HG03565 (cell line): ENCODE results near the gene ST7L.
"Not testable (repeated sequence)": the region's sequence is repeated elsewhere in the genome, so short reads cannot be mapped to it uniquely, and the experiment has no call there.

Source experiments
- ATAC-seq: cut with Tn5 transposase; IDR thresholded peaks from one replicate; pipeline ENCODE4 v1.9.1; 2021; ENCODE audit warnings: mild to moderate bottlenecking, moderate library complexity; ENCODE audit not compliant: unreplicated experiment

ST7L gene

GRCh38 chr1:112501810-112502641, 116.9 kb downstream of the ST7L start:
- ATAC-seq, result no peak

DNA sequence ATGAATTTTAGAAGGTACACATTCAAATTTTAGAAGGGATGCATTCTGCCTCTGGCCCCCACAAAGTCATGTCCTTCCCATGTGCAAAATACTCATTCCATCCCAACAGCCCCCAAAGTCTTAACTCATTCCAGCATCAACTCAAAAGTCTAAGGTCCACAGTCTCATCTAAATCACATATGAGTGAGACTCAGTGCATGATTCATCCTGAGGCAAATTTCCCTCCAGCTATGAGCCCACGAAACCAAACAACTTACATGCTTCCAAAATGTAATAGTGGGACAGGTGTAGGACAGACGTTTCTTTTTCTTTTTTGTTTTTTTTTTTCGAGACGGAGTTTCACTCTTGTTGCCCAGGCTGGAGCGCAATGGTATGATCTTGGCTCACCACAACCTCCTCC, 122.7 kb downstream of the ST7L start:
- no peak for ATAC-seq

- ATAC-seq, result no peak
Observed at GRCh38 chr1:112493351-112493750, 125.6 kb downstream of the ST7L start.

DNA sequence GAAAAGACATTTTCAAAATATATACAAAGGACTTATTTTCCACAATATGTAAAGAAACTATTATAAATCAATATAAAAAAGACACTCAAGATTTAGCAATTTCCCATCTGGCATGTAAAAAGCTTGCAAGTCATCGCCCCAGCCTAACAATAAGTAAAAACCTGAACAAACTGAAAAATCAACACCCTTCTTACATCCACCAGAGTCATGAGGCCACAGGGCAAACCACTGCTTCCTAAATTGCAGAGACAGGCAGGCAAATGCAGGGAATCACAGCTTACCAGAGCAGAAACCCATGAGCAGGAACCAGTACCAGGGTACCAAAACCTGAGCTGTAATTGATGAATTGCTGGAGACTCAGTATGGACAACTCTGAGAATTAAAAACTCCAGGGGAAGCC, 126.9 kb downstream of the ST7L start:
- ATAC-seq, result no peak

GRCh38 chr1:112488141-112488540, 130.8 kb downstream of the ST7L start:
- no peak for ATAC-seq

DNA sequence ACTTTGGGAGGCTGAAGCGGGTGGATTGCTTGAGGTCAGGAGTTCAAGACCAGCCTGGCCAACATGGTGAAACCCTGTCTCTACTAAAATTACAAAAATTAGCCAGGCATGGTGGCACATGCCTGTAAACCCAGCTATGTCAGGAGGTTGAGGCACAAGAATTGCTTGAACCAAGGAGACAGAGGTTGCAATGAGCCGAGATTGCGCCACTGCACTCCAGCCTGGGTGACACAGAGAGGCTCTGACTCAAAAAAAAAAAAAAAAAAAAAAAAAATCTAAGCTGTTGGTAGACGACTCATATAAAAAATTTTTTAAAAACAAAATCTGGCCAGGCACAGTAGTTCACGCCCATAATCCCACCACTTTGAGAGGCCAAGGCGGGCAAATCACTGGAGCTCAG, 131.3 kb downstream of the ST7L start:
- ATAC-seq, result not testable (repeated sequence)

DNA sequence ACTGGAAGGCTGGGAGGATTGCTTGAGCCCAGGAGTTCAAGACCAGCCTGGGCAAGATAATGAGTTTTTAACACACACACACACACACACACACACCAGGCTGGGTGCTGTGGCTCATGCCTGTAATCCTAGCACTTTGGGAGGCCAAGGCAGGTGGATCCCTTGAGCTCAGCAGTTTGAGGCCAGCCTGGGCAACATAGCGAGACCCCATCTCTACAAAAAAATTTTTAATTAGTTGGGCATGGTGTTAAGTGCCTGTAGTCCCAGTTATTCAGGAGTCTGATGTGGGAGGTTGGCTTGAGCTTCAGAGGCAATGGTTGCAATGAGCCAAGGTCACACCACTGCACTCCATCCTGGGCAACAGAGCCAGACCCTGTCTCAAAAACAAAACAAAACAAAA, 132.9 kb downstream of the ST7L start:
- ATAC-seq, result not testable (repeated sequence)

- ATAC-seq, result no peak
Observed at GRCh38 chr1:112478314-112478713, 140.6 kb downstream of the ST7L start.

DNA sequence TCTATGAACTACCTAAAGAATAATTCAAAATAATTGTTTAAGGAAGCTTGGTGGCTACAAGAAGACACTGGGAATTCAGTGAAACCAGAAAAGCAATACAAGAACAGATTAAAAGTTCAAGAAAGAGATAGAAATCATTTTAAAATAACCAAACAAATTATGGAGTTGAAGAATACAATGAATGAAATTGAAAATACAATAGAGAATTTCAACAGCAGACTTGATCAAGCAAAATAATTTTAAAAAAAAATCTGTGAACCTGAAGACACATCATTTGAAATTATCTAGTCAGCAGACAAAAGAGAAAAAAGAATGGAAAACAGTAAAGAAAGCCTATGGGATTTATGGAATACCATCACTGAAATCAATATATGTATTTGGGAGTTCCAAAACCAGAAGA, 141.4 kb downstream of the ST7L start:
- no peak for ATAC-seq
